B cell (primary cell): Measurements from ENCODE around the gene CUEDC2. TPM values are rescaled to one million over a fixed set of nuclear protein-coding genes. Genes with fewer than 3 reads are reported as not detected.

Source experiments
- ATAC-seq: fragments of 200-7000 bp; cut with Tn5 transposase; one replicate; pipeline ENCODE4 v1.10.0; 2021; ENCODE audit warnings: low read depth, mild to moderate bottlenecking, moderate number of reproducible peaks, moderate library complexity
- CTCF ChIA-PET: fragments of 350-600 bp; sonication (Branson Sonifier 250); formaldehyde crosslinking; loops from one replicate; lab custom pipeline; 2021; ENCODE audit warnings: antibody characterized with exemption, inconsistent platforms; lab: Charles Lee
- POLR2A ChIA-PET: fragments of 350-600 bp; sonication (Branson Sonifier 250); formaldehyde crosslinking; loops from one replicate; lab custom pipeline; 2021; ENCODE audit warnings: antibody characterized with exemption; lab: Charles Lee
- DNase-seq: peaks from one replicate; pipeline ENCODE4 v3.0.0; 2013
- H2AFZ ChIP-seq: 2 replicates; pipeline ENCODE4 v1.6.1; 2012; ENCODE audit warnings: mild to moderate bottlenecking, low read depth, low read length; ENCODE audit not compliant: insufficient read depth, poor library complexity, severe bottlenecking
- H3K27ac ChIP-seq, 2 donors: 1 replicate in 1 of 2; 2 replicates in 1 of 2; pipeline ENCODE4 v1.5.1; 2012 to 2013; ENCODE audit warnings: low read length in 2 of 2, mild to moderate bottlenecking in 2 of 2, moderate library complexity in 1 of 2
- H3K27me3 ChIP-seq, 4 experiments: fragments of 200-600 bp in 1 of 4; sonication (generic) in 1 of 4; replicated peaks in 1 of 4; 1 replicate in 2 of 4; 2 replicates in 2 of 4; pipeline versions ENCODE4 v1.6.1 to v1.7.0; 2013 to 2016; ENCODE audit warnings: low read length in 3 of 4, mild to moderate bottlenecking in 2 of 4, mixed read lengths in 1 of 4, moderate library complexity in 1 of 4; ENCODE audit not compliant: insufficient read depth in 4 of 4, control insufficient read depth in 3 of 4; ENCODE audit errors: control extremely low read depth in 1 of 4
- H3K36me3 ChIP-seq, 2 experiments: replicated peaks in 1 of 2; 1 replicate in 1 of 2; 2 replicates in 1 of 2; pipeline versions ENCODE4 v1.6.1 to v1.7.1; 2013; ENCODE audit warnings: low read length in 1 of 2; ENCODE audit not compliant: insufficient read depth in 2 of 2, control insufficient read depth in 1 of 2; ENCODE audit errors: control extremely low read depth in 1 of 2, extremely low read depth in 1 of 2
- H3K4me1 ChIP-seq, 2 donors: fragments of 200-600 bp in 1 of 2; sonication (generic) in 1 of 2; 1 replicate in 1 of 2; 2 replicates in 1 of 2; pipeline versions ENCODE4 v1.5.1 to v1.6.1; 2013 to 2017; ENCODE audit warnings: low read length in 2 of 2; ENCODE audit not compliant: control insufficient read depth in 2 of 2, insufficient read depth in 2 of 2
- H3K4me2 ChIP-seq: replicated peaks from 2 replicates; pipeline ENCODE3; 2012; ENCODE audit warnings: mild to moderate bottlenecking, low read depth, low read length; ENCODE audit not compliant: poor library complexity, severe bottlenecking
- H3K4me3 ChIP-seq, 5 experiments: fragments of 200-600 bp in 1 of 5; sonication (generic) in 1 of 5; 1 replicate in 3 of 5; 2 replicates in 2 of 5; pipeline versions ENCODE4 v1.5.1 to v1.7.0; 2011 to 2016; ENCODE audit warnings: low read length in 4 of 5, mild to moderate bottlenecking in 4 of 5, low read depth in 2 of 5, control low read depth in 1 of 5, moderate library complexity in 1 of 5; ENCODE audit not compliant: insufficient read depth in 1 of 5; ENCODE audit errors: control extremely low read depth in 1 of 5, extremely low read depth in 1 of 5
- H3K79me2 ChIP-seq: fragments of 200-600 bp; sonication (generic); one replicate; pipeline ENCODE4 v1.6.0; 2016; ENCODE audit warnings: low read length; ENCODE audit not compliant: control insufficient read depth, insufficient read depth
- H3K9ac ChIP-seq: fragments of 200-600 bp; sonication (generic); 2 replicates; pipeline ENCODE4 v1.6.1; 2017; ENCODE audit warnings: mild to moderate bottlenecking, low read length, moderate library complexity
- H3K9me3 ChIP-seq, 3 donors: one replicate each; pipeline versions ENCODE4 v1.6.1 to v1.7.1; 2013; ENCODE audit warnings: low read length in 2 of 3; ENCODE audit not compliant: control insufficient read depth in 2 of 3, insufficient read depth in 1 of 3; ENCODE audit errors: control extremely low read depth in 1 of 3
- H4K20me1 ChIP-seq: 2 replicates; pipeline ENCODE4 v1.6.0; 2012; ENCODE audit warnings: mild to moderate bottlenecking, low read length; ENCODE audit not compliant: insufficient read depth, control insufficient read depth, poor library complexity, severe bottlenecking
- H3K27ac Mint-ChIP-seq: one replicate; pipeline ENCODE4 v1.8.0; 2021; ENCODE audit warnings: mixed read lengths
- H3K27me3 Mint-ChIP-seq: one replicate; pipeline ENCODE4 v1.8.0; 2021; ENCODE audit warnings: mixed read lengths
- H3K4me1 Mint-ChIP-seq: one replicate; pipeline ENCODE4 v1.8.0; 2021; ENCODE audit warnings: mixed read lengths
- H3K4me3 Mint-ChIP-seq: one replicate; pipeline ENCODE4 v1.8.0; 2021; ENCODE audit warnings: mixed read lengths
- H3K9me3 Mint-ChIP-seq: one replicate; pipeline ENCODE4 v1.8.0; 2022; ENCODE audit warnings: mixed read lengths; ENCODE audit not compliant: insufficient read depth
- CTCF ChIP-seq: fragments of 200-600 bp; IDR thresholded peaks from one replicate; pipeline ENCODE4 v1.8.0; 2022; ENCODE audit warnings: antibody characterized with exemption, mild to moderate bottlenecking
- EZH2 ChIP-seq: IDR thresholded peaks from 2 replicates; pipeline ENCODE4 v1.6.1; 2012; ENCODE audit warnings: borderline replicate concordance, low read depth, mild to moderate bottlenecking, moderate library complexity, low read length; ENCODE audit not compliant: insufficient read depth, poor library complexity, severe bottlenecking
- WGBS: methylation state at CpG from one replicate; pipeline ENCODE4 v1.1.5; 2013; ENCODE audit warnings: missing lambda C conversion rate; ENCODE audit not compliant: insufficient coverage; 5-methylcytosine and 5-hydroxymethylcytosine counted together
- intact Hi-C: fragments of 100-400 bp; cut with micrococcal nuclease; formaldehyde crosslinking; loops from one replicate; pipeline ENCODE4 v1.10.0; 2022
- polyA plus RNA-seq: library from polyadenylated mRNA; depleted of rRNA; stranded (reverse); fragments of >200 nt; gene quantifications from 2 replicates; pipeline ENCODE4 v1.2.3, GENCODE V29; 2012
- total RNA-seq, 2 donors: library from RNA; stranded (reverse); fragments of 120-200 nt in 1 of 2; gene quantifications; 1 replicate in 1 of 2; 2 replicates in 1 of 2; pipeline versions ENCODE4 v1.2.3 to v1.2.4, GENCODE V29; 2013 to 2022

Gene CUEDC2
- total and polyA plus RNA-seq, 2 donors (not counting 1 experiment from before 2014, with no cell fraction given) = 35.6 to 49.4 TPM

- H3K27ac Mint-ChIP-seq = no peak overlapping the region
- no peak overlapping the region for H3K4me3 ChIP-seq
- no peaks in the 10 kb centered on the region for H3K9me3 ChIP-seq
- ChIA-PET CTCF (interaction anchor here (0.6 to 5.5 kb wide), 2 partner anchors 13 to 93 kb away, joined by 3 to 22 read pairs; no protein-coding TSS in a partner anchor), POLR2A (no interaction called here)
- intact Hi-C loops = no loop called here
- no peak overlapping the region for H2AFZ ChIP-seq
- 100% methylated on average over 1 of the region's 3 CpGs for WGBS
- H3K4me3 Mint-ChIP-seq = no peak overlapping the region
- DNase-seq (no peak), ATAC-seq (no peak)
- peaks cover 17 to 23% of the 10 kb centered on the region in 2 donors for H3K4me1 ChIP-seq
- H3K4me1 Mint-ChIP-seq = peaks cover 29% of the 10 kb centered on the region
- TF ChIP-seq EZH2 = no peak
- no peak for TF ChIP-seq CTCF
- peaks cover 6% of the 10 kb centered on the region for H3K79me2 ChIP-seq
- H3K27me3 ChIP-seq = peaks cover 0 to 4% (median 0%) of the 10 kb centered on the region in 4 experiments
- H3K36me3 ChIP-seq = no peaks in the 10 kb centered on the region
- no peak overlapping the region for H3K27ac ChIP-seq
- H3K9ac ChIP-seq = no peak overlapping the region
- no peaks in the 10 kb centered on the region for H3K9me3 Mint-ChIP-seq
- H4K20me1 ChIP-seq = no peaks in the 10 kb centered on the region
- no peaks in the 10 kb centered on the region for H3K27me3 Mint-ChIP-seq
- H3K4me2 ChIP-seq = no peak overlapping the region
Measured at GRCh38 chr10:102465466-102465865, 33.1 kb upstream of the CUEDC2 start.

- H3K27ac Mint-ChIP-seq = no peak overlapping the region
- Histone ChIP-seq H3K9ac (no peak overlapping the region), H3K36me3 (no peaks in the 10 kb centered on the region), H3K79me2 (peaks cover 12% of the 10 kb centered on the region), H3K4me3 (no peak overlapping the region), H2AFZ (no peak overlapping the region), H3K27me3 (peaks cover 0 to 4% (median 0%) of the 10 kb centered on the region in 4 experiments), H3K4me2 (no peak overlapping the region), H3K9me3 (no peaks in the 10 kb centered on the region), H4K20me1 (no peaks in the 10 kb centered on the region), H3K27ac (no peak overlapping the region), H3K4me1 (peaks cover 17 to 23% of the 10 kb centered on the region in 2 donors)
- no peak for ATAC-seq
- ChIA-PET POLR2A (no interaction called here), CTCF (interaction anchor here (4.0 kb wide), 1 partner anchor 14 kb away, joined by 36 read pairs; no protein-coding TSS in a partner anchor)
- H3K9me3 Mint-ChIP-seq = no peaks in the 10 kb centered on the region
- no peak for DNase-seq
- WGBS = 95% methylated on average over 10 of the region's 10 CpGs
- intact Hi-C loops = no loop called here
- H3K4me3 Mint-ChIP-seq = no peak overlapping the region
- TF ChIP-seq CTCF (no peak), EZH2 (no peak)
- no peaks in the 10 kb centered on the region for H3K27me3 Mint-ChIP-seq
- H3K4me1 Mint-ChIP-seq = peaks cover 29% of the 10 kb centered on the region
Measured at GRCh38 chr10:102463983-102464382, 31.6 kb upstream of the CUEDC2 start.
